Osteoblast (primary cell): ENCODE results near the gene KCNJ11. TPM values are rescaled to one million over a fixed set of nuclear protein-coding genes. Genes with fewer than 3 reads are reported as not detected.

Experiments
- DNase-seq: peaks from one replicate; pipeline ENCODE4 v3.0.0; 2011; ENCODE audit warnings: low spot score, mixed read lengths; ENCODE audit not compliant: insufficient read length; ENCODE audit errors: missing footprints
- H2AFZ ChIP-seq: 2 replicates; pipeline ENCODE4 v1.6.0; 2011; ENCODE audit warnings: mild to moderate bottlenecking, low read length
- H3K27ac ChIP-seq: 2 replicates; pipeline ENCODE4 v1.5.1; 2011; ENCODE audit warnings: mild to moderate bottlenecking, low read depth, low read length, moderate library complexity
- H3K27me3 ChIP-seq: 2 replicates; pipeline ENCODE4 v1.6.0; 2012; ENCODE audit warnings: mild to moderate bottlenecking, control low read depth, inconsistent platforms, low read length, moderate library complexity; ENCODE audit not compliant: insufficient read depth
- H3K36me3 ChIP-seq: 2 replicates; pipeline ENCODE4 v1.5.1; 2011; ENCODE audit warnings: mild to moderate bottlenecking, low read length, control low read depth, moderate library complexity; ENCODE audit not compliant: insufficient read depth
- H3K4me1 ChIP-seq: 2 replicates; pipeline ENCODE4 v1.5.1; 2011; ENCODE audit warnings: mild to moderate bottlenecking, low read length, control low read depth, moderate library complexity; ENCODE audit not compliant: insufficient read depth
- H3K4me2 ChIP-seq: 2 replicates; pipeline ENCODE4 v1.6.0; 2011; ENCODE audit warnings: mild to moderate bottlenecking, low read length; ENCODE audit not compliant: insufficient read depth
- H3K4me3 ChIP-seq: fragments of 200-600 bp; sonication (generic); 3 replicates; pipeline ENCODE4 v1.5.1; 2012; ENCODE audit warnings: mild to moderate bottlenecking, low read length, inconsistent platforms; ENCODE audit not compliant: insufficient read depth
- H3K79me2 ChIP-seq: 2 replicates; pipeline ENCODE4 v1.6.0; 2012; ENCODE audit warnings: mild to moderate bottlenecking, low read length, control low read depth, inconsistent platforms; ENCODE audit not compliant: insufficient read depth
- H3K9me3 ChIP-seq: 2 replicates; pipeline ENCODE4 v1.5.1; 2011; ENCODE audit warnings: low read depth, low read length, control low read depth
- H4K20me1 ChIP-seq: 2 replicates; pipeline ENCODE4 v1.6.0; 2012; ENCODE audit warnings: mild to moderate bottlenecking, low read length, control low read depth; ENCODE audit not compliant: insufficient read depth
- total RNA-seq: library from RNA; depleted of rRNA; stranded (reverse); fragments of >200 nt; gene quantifications from 2 replicates; pipeline ENCODE4 v1.2.3, GENCODE V29; 2012
- TF ChIP-seq, protein P1 (sequence below): IDR thresholded peaks from 2 replicates; pipeline ENCODE4 v1.5.1; 2011; ENCODE audit warnings: mild to moderate bottlenecking, low read depth, low read length, moderate library complexity; ENCODE audit errors: extremely low read depth

KCNJ11 gene
- total RNA-seq, 1 donor = under 0.01 TPM

DNA sequence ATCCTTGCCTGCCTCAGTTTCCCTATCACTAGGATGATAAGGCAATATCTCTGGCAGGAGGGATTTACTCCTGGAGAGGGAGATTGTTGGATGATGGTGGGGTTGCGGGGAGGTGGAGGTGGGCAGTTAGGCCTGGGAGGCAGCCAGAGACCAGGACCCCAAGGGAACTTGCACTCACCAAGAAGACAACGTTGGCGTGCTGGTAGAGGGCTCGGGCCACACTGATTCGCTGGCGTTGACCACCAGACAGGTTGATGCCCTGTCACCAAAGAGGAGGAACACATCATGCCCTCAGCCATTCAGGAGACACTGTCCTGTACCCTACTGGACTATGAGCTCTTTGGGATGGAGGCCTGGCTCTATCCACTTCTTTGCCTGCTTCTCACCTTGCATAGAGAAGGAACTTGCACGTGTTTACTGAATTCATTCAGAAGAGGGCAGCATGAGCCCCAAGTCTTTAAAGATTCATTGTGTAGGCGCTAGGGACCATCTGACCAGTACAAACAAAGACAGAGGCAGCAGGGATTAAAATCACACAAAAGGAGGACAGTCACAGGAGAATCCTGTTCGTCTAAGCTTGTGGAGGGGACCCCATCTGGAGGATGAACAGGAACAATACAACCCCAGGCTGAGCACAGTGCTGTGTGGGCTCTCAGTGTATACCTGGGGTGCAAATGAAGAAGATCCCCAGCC lies 24.2 kb upstream of the KCNJ11 start:
- Histone ChIP-seq H3K79me2 (no peaks in the 10 kb centered on the region), H3K4me2 (no peak overlapping the region), H2AFZ (no peak overlapping the region), H3K4me3 (no peak overlapping the region), H3K9me3 (no peaks in the 10 kb centered on the region), H3K4me1 (no peaks in the 10 kb centered on the region), H4K20me1 (no peaks in the 10 kb centered on the region), H3K36me3 (no peaks in the 10 kb centered on the region), H3K27ac (no peak overlapping the region), H3K27me3 (peaks cover 20% of the 10 kb centered on the region)
- DNase-seq = peak; percentile 49
- TF ChIP-seq, protein P1, sequence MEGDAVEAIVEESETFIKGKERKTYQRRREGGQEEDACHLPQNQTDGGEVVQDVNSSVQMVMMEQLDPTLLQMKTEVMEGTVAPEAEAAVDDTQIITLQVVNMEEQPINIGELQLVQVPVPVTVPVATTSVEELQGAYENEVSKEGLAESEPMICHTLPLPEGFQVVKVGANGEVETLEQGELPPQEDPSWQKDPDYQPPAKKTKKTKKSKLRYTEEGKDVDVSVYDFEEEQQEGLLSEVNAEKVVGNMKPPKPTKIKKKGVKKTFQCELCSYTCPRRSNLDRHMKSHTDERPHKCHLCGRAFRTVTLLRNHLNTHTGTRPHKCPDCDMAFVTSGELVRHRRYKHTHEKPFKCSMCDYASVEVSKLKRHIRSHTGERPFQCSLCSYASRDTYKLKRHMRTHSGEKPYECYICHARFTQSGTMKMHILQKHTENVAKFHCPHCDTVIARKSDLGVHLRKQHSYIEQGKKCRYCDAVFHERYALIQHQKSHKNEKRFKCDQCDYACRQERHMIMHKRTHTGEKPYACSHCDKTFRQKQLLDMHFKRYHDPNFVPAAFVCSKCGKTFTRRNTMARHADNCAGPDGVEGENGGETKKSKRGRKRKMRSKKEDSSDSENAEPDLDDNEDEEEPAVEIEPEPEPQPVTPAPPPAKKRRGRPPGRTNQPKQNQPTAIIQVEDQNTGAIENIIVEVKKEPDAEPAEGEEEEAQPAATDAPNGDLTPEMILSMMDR = no peak

DNA sequence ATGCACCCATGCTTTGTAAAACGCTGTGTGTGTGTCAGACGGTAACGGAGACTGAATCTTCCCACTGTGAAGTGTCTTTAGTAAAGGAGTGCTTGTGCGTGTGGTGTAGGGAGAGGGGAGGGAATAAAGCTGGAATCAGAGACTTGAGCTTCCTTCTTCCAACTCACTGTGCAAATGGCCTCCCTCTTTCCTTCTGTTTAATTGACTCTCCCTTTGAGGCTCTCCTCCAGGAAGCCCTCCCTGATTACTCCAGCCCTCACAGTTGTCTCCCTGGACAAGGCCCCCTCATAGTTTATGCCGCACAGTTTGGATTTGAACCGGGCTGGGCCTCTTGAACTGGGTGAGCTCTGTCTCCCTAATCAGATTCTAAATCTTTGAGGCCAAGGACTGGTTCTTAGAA lies 23.0 kb upstream of the KCNJ11 start:
- no peaks in the 10 kb centered on the region for H4K20me1 ChIP-seq
- H3K79me2 ChIP-seq = no peaks in the 10 kb centered on the region
- no peak for DNase-seq
- no peaks in the 10 kb centered on the region for H3K9me3 ChIP-seq
- H3K4me3 ChIP-seq = no peak overlapping the region
- no peaks in the 10 kb centered on the region for H3K4me1 ChIP-seq
- no peak overlapping the region for H3K4me2 ChIP-seq
- H3K36me3 ChIP-seq = no peaks in the 10 kb centered on the region
- H3K27me3 ChIP-seq = peaks cover 17% of the 10 kb centered on the region
- no peak overlapping the region for H2AFZ ChIP-seq
- H3K27ac ChIP-seq = no peak overlapping the region
- TF ChIP-seq, protein P1 = no peak

DNA sequence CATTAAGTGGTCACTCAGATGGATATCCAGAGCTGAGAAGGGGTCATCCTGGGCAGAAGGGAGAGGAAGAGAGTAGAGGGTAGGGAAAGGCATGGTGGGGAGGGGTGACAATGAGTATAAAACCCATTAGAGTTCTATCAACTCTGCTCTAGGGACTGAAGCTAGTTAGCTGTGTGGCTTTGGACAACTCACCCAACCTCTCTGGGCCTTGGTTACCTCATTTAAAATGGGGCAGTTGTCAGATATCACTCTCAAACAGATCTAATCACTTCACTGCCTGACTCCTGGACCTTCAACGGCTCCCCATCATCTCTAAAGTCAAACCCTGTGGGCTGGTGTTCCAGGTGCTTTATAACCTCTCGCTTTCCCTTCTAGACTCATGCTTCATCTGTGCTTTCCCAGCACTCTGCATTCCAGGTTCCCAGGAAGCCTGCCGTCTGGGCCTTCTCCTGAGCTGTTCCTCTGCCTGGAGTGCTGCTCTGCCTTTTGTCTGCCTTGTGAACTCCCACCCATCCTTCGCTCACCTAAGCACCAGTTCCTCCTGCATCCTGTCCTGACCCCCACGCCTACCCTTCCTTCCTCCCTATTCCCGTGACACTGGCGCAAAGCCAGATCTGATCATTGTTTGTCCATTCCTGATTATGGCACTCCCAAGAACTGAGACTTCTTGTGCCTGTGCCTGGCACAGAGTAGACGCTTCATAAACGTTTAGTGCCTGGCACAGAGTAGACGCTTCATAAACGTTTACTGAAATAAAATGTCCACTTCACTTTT lies 22.3 kb upstream of the KCNJ11 start:
- peak; percentile 79 for DNase-seq
- Histone ChIP-seq H3K9me3 (no peaks in the 10 kb centered on the region), H3K36me3 (no peaks in the 10 kb centered on the region), H3K4me3 (no peak overlapping the region), H3K4me2 (no peak overlapping the region), H4K20me1 (no peaks in the 10 kb centered on the region), H3K27me3 (peaks cover 13% of the 10 kb centered on the region), H3K4me1 (peaks cover 4% of the 10 kb centered on the region), H3K27ac (no peak overlapping the region), H3K79me2 (no peaks in the 10 kb centered on the region), H2AFZ (no peak overlapping the region)
- TF ChIP-seq, protein P1 = no peak

DNA sequence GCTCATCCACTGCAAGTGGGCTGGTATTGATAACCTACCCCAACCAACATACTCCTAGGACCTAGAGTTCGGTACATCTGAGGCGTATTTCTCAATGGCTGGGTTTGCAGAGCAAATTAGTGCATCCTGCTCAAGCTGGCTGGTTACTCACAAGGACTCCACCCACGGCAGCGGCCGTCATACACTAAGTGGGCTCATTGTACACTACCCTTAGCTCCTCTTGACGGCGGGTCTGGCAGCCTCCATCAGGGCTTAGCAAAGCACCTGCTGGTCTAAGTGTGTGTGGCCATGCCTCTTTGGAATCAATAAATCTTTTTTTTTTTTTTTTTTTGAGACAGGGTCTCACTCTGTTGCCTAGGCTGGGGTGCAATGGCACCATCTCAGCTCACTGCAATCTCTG lies 20.2 kb upstream of the KCNJ11 start:
- H3K27ac ChIP-seq = no peak overlapping the region
- H3K27me3 ChIP-seq = peaks cover 13% of the 10 kb centered on the region
- H3K4me3 ChIP-seq = no peak overlapping the region
- no peak for DNase-seq
- peaks cover 9% of the 10 kb centered on the region for H3K4me1 ChIP-seq
- no peaks in the 10 kb centered on the region for H3K9me3 ChIP-seq
- H3K4me2 ChIP-seq = no peak overlapping the region
- TF ChIP-seq, protein P1 = no peak
- H2AFZ ChIP-seq = no peak overlapping the region
- no peaks in the 10 kb centered on the region for H3K36me3 ChIP-seq
- no peaks in the 10 kb centered on the region for H3K79me2 ChIP-seq
- no peaks in the 10 kb centered on the region for H4K20me1 ChIP-seq
